K562 (cell line): ENCODE measurements around the gene TFAP2E. TPM values are rescaled to one million over a fixed set of nuclear protein-coding genes. Genes with fewer than 3 reads are reported as not detected.
"Not testable (repeated sequence)": the region's sequence is repeated elsewhere in the genome, so short reads cannot be mapped to it uniquely, and the experiment has no call there.

ENCODE experiments used
- ATAC-seq: fragments of 200-7000 bp; cut with Tn5 transposase; 3 replicates; pipeline ENCODE4 v1.9.1; 2020; ENCODE audit warnings: moderate library complexity
- BruUV-seq: library from RNA; stranded (reverse); fragments of 400-500 nt; replicated peaks from 2 replicates; lab custom pipeline; 2021; lab: Mats Ljungman, UMichigan
- CTCF ChIA-PET: fragments of 300-600 bp; formaldehyde crosslinking; extraction: SDS; loops from one replicate; lab custom pipeline; 2021; ENCODE audit warnings: low intra/inter-chr PET ratio; lab: Yijun Ruan, JAX
- POLR2A ChIA-PET: fragments of 300-600, 350-650 bp; sonication (Branson Sonifier 250); formaldehyde crosslinking; extraction: SDS; loops from one replicate; lab custom pipeline; 2021; ENCODE audit warnings: antibody characterized with exemption, inconsistent platforms; lab: Yijun Ruan, JAX
- DNase-seq, 4 experiments: peaks; one replicate each; pipeline versions ENCODE4 v3.0.0 to v3.0.0-alpha.2; 2011 to 2018; ENCODE audit warnings: low spot score in 3 of 4, mixed read lengths in 3 of 4; ENCODE audit errors: extremely low read depth in 1 of 4
- FAIRE-seq: peaks from 2 replicates; lab custom pipeline; 2011; peaks lifted over from hg19 to GRCh38; lab: Jason Lieb, UNC
- H2AFZ ChIP-seq: 2 replicates; pipeline ENCODE4 v1.6.0; 2011; ENCODE audit warnings: low read depth, low read length, control low read depth, inconsistent platforms
- H3K27ac ChIP-seq: fragments of 200-600 bp; 3 replicates; pipeline ENCODE4 v1.8.0; 2011; ENCODE audit warnings: low read depth, mild to moderate bottlenecking, control low read depth, inconsistent platforms, low read length, moderate library complexity, mixed read lengths; ENCODE audit errors: extremely low read depth
- H3K27me3 ChIP-seq, 2 experiments: fragments of 300-600 bp in 1 of 2; 2 replicates in 1 of 2; 3 replicates in 1 of 2; pipeline versions ENCODE4 v1.6.0 to v1.8.0; 2011; ENCODE audit warnings: inconsistent platforms in 2 of 2, low read length in 2 of 2, mild to moderate bottlenecking in 1 of 2, mixed read lengths in 1 of 2, moderate library complexity in 1 of 2; ENCODE audit not compliant: control insufficient read depth in 2 of 2, insufficient read depth in 2 of 2
- H3K36me3 ChIP-seq: fragments of 300-600 bp; 3 replicates; pipeline ENCODE4 v1.8.0; 2011; ENCODE audit warnings: mild to moderate bottlenecking, low read length, inconsistent platforms; ENCODE audit not compliant: control insufficient read depth, insufficient read depth
- H3K4me1 ChIP-seq, 2 experiments: fragments of 200-600 bp in 1 of 2; replicated peaks in 1 of 2; 2 replicates in 1 of 2; 3 replicates in 1 of 2; pipeline versions ENCODE4 v1.5.1 to v1.8.0; 2011; ENCODE audit warnings: inconsistent platforms in 2 of 2, low read length in 2 of 2, mild to moderate bottlenecking in 1 of 2, mixed read lengths in 1 of 2, moderate library complexity in 1 of 2; ENCODE audit not compliant: control insufficient read depth in 2 of 2, insufficient read depth in 2 of 2
- H3K4me2 ChIP-seq: 2 replicates; pipeline ENCODE4 v1.6.1; 2011; ENCODE audit warnings: low read length, control low read depth, inconsistent platforms, mixed read lengths; ENCODE audit not compliant: insufficient read depth
- H3K4me3 ChIP-seq: fragments of 200-600 bp; sonication (generic), shearing (Covaris generic); 2 replicates; pipeline ENCODE4 v1.5.1; 2016; ENCODE audit warnings: control low read depth, inconsistent platforms
- H3K79me2 ChIP-seq: fragments of 200-600 bp; 3 replicates; pipeline ENCODE4 v1.8.0; 2011; ENCODE audit warnings: low read length, inconsistent platforms; ENCODE audit not compliant: control insufficient read depth, insufficient read depth
- H3K9ac ChIP-seq, 2 experiments: 2 replicates each; pipeline versions ENCODE4 v1.6.0 to v1.6.1; 2011; ENCODE audit warnings: low read depth in 2 of 2, low read length in 2 of 2, control low read depth in 1 of 2, inconsistent platforms in 1 of 2, mild to moderate bottlenecking in 1 of 2, mixed read lengths in 1 of 2; ENCODE audit not compliant: insufficient read depth in 1 of 2
- H3K9me1 ChIP-seq: one replicate; pipeline ENCODE4 v1.6.0; 2011; ENCODE audit warnings: inconsistent platforms, mild to moderate bottlenecking, low read length, moderate library complexity; ENCODE audit not compliant: control insufficient read depth, insufficient read depth
- H3K9me3 ChIP-seq: replicated peaks from 2 replicates; pipeline ENCODE4 v1.5.1; 2011; ENCODE audit warnings: low read depth, low read length, inconsistent platforms; ENCODE audit not compliant: control insufficient read depth, insufficient read depth
- H4K20me1 ChIP-seq: replicated peaks from 2 replicates; pipeline ENCODE4 v1.6.1; 2011; ENCODE audit warnings: low read length, inconsistent platforms, mixed read lengths; ENCODE audit not compliant: control insufficient read depth, insufficient read depth
- DACH1 ChIP-seq: fragments of 450-650 bp; IDR thresholded peaks from 2 replicates; pipeline ENCODE4 v1.6.1; 2018; ENCODE audit not compliant: partially characterized antibody
- EP400 ChIP-seq: fragments of 450-650 bp; IDR thresholded peaks from 2 replicates; pipeline ENCODE4 v1.6.1; 2017; ENCODE audit warnings: antibody characterized with exemption, mild to moderate bottlenecking, moderate library complexity
- NONO ChIP-seq, 2 experiments: fragments of 200-400 bp in 1 of 2; fragments of 450-650 bp in 1 of 2; formaldehyde crosslinking in 1 of 2; IDR thresholded peaks; 2 replicates each; pipeline ENCODE4 v1.6.1; 2017; ENCODE audit warnings: low read depth in 2 of 2, mild to moderate bottlenecking in 2 of 2, moderate library complexity in 2 of 2, low read length in 1 of 2
- WGBS: fragments of 100-300 bp; shearing (Covaris generic); methylation state at CpG from one replicate; pipeline ENCODE4 v1.1.6; 2016; ENCODE audit warnings: low coverage, mixed read lengths; ENCODE audit not compliant: insufficient coverage; ENCODE audit errors: missing lambda C conversion rate; 5-methylcytosine and 5-hydroxymethylcytosine counted together
- in situ Hi-C: fragments of 300-500 bp; cut with MboI; formaldehyde crosslinking; loops from 4 replicates; pipeline ENCODE4 v1.15.0; 2018; ENCODE audit warnings: inconsistent platforms, mixed read lengths
- intact Hi-C: fragments of 100-400 bp; cut with micrococcal nuclease; formaldehyde crosslinking; loops from 2 replicates; pipeline ENCODE4 v1.14.2; 2022
- polyA plus RNA-seq, 8 experiments: library from polyadenylated mRNA; depleted of rRNA in 4 of 8; stranded (reverse) in 5 of 8; unstranded in 3 of 8; fragments of >200 nt; fragmentation: Nextera tagmentation in 2 of 8; fragmentation: Illumina TruSeq in 1 of 8; extraction: Ambion mirVana in 2 of 8; extraction: Trizol in 1 of 8; gene quantifications; 2 replicates each; pipeline versions ENCODE4 v1.2.1 to v1.2.3, GENCODE V29; 2011 to 2014; ENCODE audit warnings: inconsistent platforms in 1 of 8, missing spikeins in 1 of 8
- total RNA-seq, 7 experiments: library from RNA; depleted of rRNA in 6 of 7; stranded (reverse); fragments of >200 nt in 6 of 7; fragmentation: Illumina TruSeq in 2 of 7; extraction: Trizol in 2 of 7; gene quantifications; 2 replicates each; pipeline versions ENCODE4 v1.2.1 to v1.2.3, GENCODE V29; 2011 to 2021; ENCODE audit warnings: low replicate concordance in 1 of 7

Gene TFAP2E
- total and polyA plus RNA-seq, 9 of the 15 experiments (the other 6 are each of a cell fraction or from before 2014, with no cell fraction given), result 0.03 to 0.11 (median 0.07) TPM; not detected in 4

- WGBS, result 48% methylated on average over 10 of the region's 10 CpGs
Measured at GRCh38 chr1:35576061-35576765, 3.1 kb downstream of the TFAP2E start.

GRCh38 chr1:35576766-35577070, 3.6 kb downstream of the TFAP2E start:
- peaks cover 9 to 40% of the 10 kb centered on the region in 2 experiments for H3K4me1 ChIP-seq
- in situ Hi-C loops, H2AFZ ChIP-seq, ATAC-seq, intact Hi-C loops, FAIRE-seq, H3K9ac ChIP-seq, H3K27ac ChIP-seq, CTCF ChIA-PET, BruUV-seq, POLR2A ChIA-PET, H3K9me3 ChIP-seq, H3K4me3 ChIP-seq, H3K36me3 ChIP-seq, H3K4me2 ChIP-seq, DNase-seq, H3K79me2 ChIP-seq, H4K20me1 ChIP-seq, H3K9me1 ChIP-seq: not testable (repeated sequence)
- peaks cover 3 to 11% of the 10 kb centered on the region in 2 experiments; a peak in 4 of 5 replicates for H3K27me3 ChIP-seq
- WGBS, result 94% methylated on average over 13 of the region's 37 CpGs

More at GRCh38 chr1:35576061-35576765, 3.1 kb downstream of the TFAP2E start:
- intact Hi-C loops, result no loop called here
- Histone ChIP-seq H3K79me2 (no peaks in the 10 kb centered on the region), H3K9me1 (no peaks in the 10 kb centered on the region), H3K4me2 (no peak overlapping the region), H3K27ac (no peak overlapping the region), H3K27me3 (peaks cover 3 to 16% of the 10 kb centered on the region in 2 experiments; a peak in 4 of 5 replicates), H3K9ac (peak overlapping the region in 1 of 2 experiments; percentile 79; a peak in 1 of 4 replicates), H2AFZ (no peak overlapping the region), H4K20me1 (no peaks in the 10 kb centered on the region)
- no TSS peak for BruUV-seq
- no peak for DNase-seq
- FAIRE-seq, result no peak
- TF ChIP-seq DACH1, result peak; percentile 19
- TF ChIP-seq EP400, result no peak
- no peak for TF ChIP-seq NONO (IDR thresholded peaks at IDR 0.05; ENCODE audit: low read depth in 2 of 2, low read length in 1 of 2)
- TF ChIP-seq, all 486 proteins: peak for 1
- Histone ChIP-seq H3K9me3 (no peaks in the 10 kb centered on the region), H3K36me3 (no peaks in the 10 kb centered on the region), H3K4me1 (peaks cover 9 to 40% of the 10 kb centered on the region in 2 experiments), H3K4me3 (no peak overlapping the region)
- ATAC-seq, result peak; percentile 31; the same call in 2 of the 3 replicates
- in situ Hi-C loops, result no loop called here
- ChIA-PET CTCF (no interaction called here), POLR2A (interaction anchor here (0.6 kb wide), 1 partner anchor 27 kb away, joined by 4 read pairs; no protein-coding TSS in a partner anchor)
